GM18526 (cell line): Measurements from ENCODE around the gene KRT84.

Experiments used
- POLR2A ChIP-seq: IDR thresholded peaks from 3 replicates; pipeline ENCODE4 v1.6.1; 2011; ENCODE audit not compliant: insufficient read length; ENCODE audit errors: extremely low read depth

Gene KRT84

GRCh38 chr12:52415870-52416750 is 30.7 kb upstream of the KRT84 start:
- TF ChIP-seq POLR2A: no peak

GRCh38 chr12:52414936-52415335 is 29.5 kb upstream of the KRT84 start:
- TF ChIP-seq POLR2A: no peak

GRCh38 chr12:52413782-52414345 is 28.4 kb upstream of the KRT84 start:
- TF ChIP-seq POLR2A: no peak

GRCh38 chr12:52413202-52413601 is 27.8 kb upstream of the KRT84 start:
- TF ChIP-seq POLR2A: no peak

- no peak for TF ChIP-seq POLR2A
Measured at GRCh38 chr12:52411815-52412214, 26.4 kb upstream of the KRT84 start.

- TF ChIP-seq POLR2A: no peak
Measured at GRCh38 chr12:52407918-52408317, 22.5 kb upstream of the KRT84 start.

GRCh38 chr12:52405922-52406385 is 20.5 kb upstream of the KRT84 start, which contains the start of gene KRT82:
TSS of gene KRT82 (minus strand) at chr12:52406335. CDS start at chr12:52406277, 58 bp downstream.
- no peak for TF ChIP-seq POLR2A

- TF ChIP-seq POLR2A: no peak
Measured at GRCh38 chr12:52404951-52405350, 19.5 kb upstream of the KRT84 start.

GRCh38 chr12:52403561-52403960 is 18.1 kb upstream of the KRT84 start:
- TF ChIP-seq POLR2A: no peak

GRCh38 chr12:52402873-52403540 is 17.6 kb upstream of the KRT84 start:
- TF ChIP-seq POLR2A: no peak

GRCh38 chr12:52402377-52402776 is 16.9 kb upstream of the KRT84 start:
- TF ChIP-seq POLR2A: no peak

GRCh38 chr12:52401926-52402325 is 16.5 kb upstream of the KRT84 start:
- TF ChIP-seq POLR2A: no peak

- TF ChIP-seq POLR2A: no peak
Measured at GRCh38 chr12:52401526-52401925, 16.1 kb upstream of the KRT84 start.

- no peak for TF ChIP-seq POLR2A
Measured at GRCh38 chr12:52400906-52401305, 15.5 kb upstream of the KRT84 start.

GRCh38 chr12:52399756-52400155 is 14.3 kb upstream of the KRT84 start:
- no peak for TF ChIP-seq POLR2A

GRCh38 chr12:52398176-52398575 is 12.7 kb upstream of the KRT84 start:
- TF ChIP-seq POLR2A: no peak
